NCI-H2227 (cell line): ENCODE measurements around the gene C4orf17.
"Not testable (repeated sequence)": the region's sequence is repeated elsewhere in the genome, so short reads cannot be mapped to it uniquely, and the experiment has no call there.

Source experiments
- DNase-seq: peaks from one replicate; lab custom pipeline; 2025; ENCODE audit not compliant: unreplicated experiment; lab: John Stamatoyannopoulos, UW

The C4orf17 gene

DNA sequence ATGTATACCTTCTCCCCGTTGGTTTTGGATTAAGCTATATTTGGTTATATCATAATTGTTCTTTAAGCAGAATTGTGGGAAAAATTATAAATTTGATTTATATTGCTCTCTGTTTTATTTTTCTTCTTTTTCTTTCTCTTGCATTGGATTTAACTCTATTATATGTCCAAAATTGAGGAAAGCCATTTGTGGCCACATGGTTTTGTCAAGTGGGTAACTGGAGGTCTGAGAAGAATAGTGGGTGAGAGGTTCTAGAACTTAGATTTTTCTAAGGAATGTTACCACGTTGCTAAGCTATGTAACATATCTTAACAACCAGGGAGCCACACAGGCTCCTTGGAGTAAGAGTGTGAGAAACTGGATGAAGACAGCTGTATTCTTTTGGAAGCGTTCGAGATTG, at the start of gene C4orf17:
TSS of gene C4orf17 (plus strand) at position 301 of the 400 bp plus-strand sequence. CDS start 2,061 bp downstream, outside the sequence.
- DNase-seq, result no peak

DNA sequence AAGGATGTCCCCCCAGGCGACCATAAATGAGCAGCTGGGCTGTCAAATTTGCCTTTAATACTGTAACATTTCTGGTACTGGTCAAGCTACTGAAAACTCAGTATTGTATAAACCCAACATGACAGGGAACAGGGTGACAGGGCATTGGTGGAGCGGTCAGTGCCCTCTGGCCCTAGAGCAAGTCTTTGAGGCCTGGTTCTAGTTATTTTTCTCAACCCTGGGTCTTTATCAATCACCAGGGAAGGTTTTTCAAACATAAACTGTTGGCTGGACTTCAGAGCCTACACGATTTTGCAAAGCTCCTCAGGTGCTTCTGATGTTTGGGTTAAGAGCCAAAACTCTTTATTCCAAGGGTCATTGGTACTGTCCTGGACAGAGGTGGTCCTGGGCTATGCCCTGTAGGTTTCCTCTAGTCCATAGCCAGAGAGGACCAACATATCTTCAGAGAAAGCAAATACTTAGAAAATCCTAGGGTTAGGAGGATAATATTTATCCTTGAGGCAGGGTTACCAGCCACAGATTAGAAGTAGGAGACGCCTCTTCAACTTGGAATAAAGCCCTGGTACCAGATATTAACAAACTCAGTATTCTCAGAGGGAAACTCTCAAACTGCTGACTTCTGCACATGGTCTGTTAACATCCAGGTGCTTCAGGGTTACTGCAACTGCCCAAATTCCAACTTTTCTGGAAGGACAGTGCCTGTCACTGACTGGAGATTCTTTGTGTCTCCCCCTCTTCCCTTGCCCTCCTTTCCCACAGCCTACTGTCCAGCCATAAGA, 49.0 kb upstream of the C4orf17 start:
- no peak for DNase-seq

GRCh38 chr4:99462875-99463464, 47.9 kb upstream of the C4orf17 start:
- DNase-seq, result peak; percentile 68

GRCh38 chr4:99463566-99463965, 47.3 kb upstream of the C4orf17 start:
- no peak for DNase-seq

GRCh38 chr4:99467887-99468286, 42.9 kb upstream of the C4orf17 start:
- DNase-seq, result no peak

DNA sequence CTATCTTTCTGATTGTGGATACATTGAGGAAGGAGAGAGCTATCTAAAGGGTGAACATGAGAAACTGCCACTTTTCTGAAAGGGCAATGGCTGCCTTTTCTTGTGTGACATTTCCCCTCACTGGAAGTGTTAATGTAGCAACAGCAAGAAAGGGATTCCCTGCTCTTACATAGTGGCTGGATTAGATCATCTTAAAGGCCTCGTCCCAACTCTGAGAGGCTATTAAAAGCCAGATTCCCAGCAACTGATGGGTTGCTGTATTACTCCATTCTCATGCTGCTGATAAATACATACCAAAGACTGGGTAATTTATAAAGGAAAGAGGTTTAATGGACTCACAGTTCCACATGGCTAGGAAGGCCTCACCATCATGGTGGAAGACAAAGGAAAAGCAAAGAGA, 41.9 kb upstream of the C4orf17 start:
- no peak for DNase-seq

- DNase-seq, result no peak
These were observed 39.5 kb upstream of the C4orf17 start for GRCh38 chr4:99471349-99471748.

GRCh38 chr4:99471896-99472295, 38.9 kb upstream of the C4orf17 start:
- no peak for DNase-seq

GRCh38 chr4:99473131-99473530, 37.7 kb upstream of the C4orf17 start:
- no peak for DNase-seq

GRCh38 chr4:99483636-99484035, 27.2 kb upstream of the C4orf17 start:
- no peak for DNase-seq

DNA sequence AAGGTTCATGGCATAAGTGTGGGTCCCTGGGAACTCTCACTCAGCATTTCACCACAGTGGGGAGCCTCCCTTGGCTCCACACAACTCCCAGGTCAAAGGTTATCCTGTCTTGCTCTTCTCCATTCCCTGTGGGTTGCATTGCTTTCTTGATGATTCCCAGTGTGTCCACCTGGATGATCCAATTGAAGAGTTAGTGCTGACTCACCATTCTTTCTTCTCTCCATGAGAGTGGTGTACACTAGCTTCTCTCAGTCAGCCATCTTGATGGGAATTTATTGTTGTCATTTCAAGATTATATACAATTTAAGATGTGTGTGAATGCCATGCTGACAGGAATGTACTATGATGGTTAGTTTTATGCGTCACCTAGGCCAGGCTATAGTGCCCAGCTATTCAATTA, 25.6 kb upstream of the C4orf17 start:
- DNase-seq, result no peak

DNA sequence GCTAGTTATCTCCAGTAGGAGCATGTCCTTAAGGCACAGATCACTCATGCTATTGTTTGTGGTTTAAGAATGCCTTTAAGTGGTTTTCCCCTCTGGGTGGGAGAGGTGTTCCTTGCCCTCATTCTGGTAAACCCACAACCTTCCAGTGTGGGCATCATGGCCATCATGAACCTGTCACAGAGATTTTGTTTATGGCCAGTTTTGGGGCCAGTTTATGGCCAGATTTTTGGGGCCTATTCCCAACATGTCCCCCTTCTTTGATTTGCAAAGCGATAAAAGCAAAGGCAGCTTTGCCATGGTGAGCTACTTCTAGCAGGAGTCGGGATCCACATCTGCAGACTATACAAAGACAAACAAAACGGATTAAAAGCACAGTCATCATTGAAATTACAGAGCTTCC, 24.2 kb upstream of the C4orf17 start:
- not testable (repeated sequence) for DNase-seq

GRCh38 chr4:99490286-99490685, 20.5 kb upstream of the C4orf17 start:
- DNase-seq, result no peak

DNA sequence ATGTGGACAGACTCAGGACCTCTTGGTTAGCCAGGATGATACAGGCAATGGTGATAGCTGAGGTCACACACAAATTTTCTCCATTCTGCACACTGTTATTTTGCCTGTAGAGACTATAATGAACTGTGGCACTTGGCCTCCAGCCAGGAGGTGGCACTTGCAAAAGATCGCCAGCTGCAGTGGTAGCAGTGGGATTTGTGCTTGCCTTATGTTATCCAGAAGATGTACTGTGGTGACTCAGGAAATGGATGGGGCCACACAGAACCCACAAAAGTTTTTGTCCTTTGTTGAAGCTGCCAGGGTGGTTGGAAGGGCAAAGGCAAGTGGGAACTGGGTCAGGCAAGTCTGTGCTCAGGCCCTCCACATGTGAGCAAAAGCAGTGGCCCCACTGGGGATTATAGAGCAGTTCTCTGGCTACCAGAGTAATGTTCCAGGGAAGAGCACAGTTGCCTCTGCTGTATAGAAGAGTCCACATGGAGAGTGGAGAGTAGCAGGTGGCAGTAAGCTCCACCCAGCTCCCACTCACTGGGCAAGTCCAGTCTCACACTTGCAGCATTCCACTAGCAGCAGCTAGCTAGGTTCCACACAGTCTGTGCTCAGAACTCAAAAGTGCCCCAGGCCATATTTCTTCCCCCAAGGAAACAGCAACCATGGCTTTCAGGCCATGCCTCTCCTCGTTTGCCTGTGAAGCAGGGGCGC, 5.9 kb upstream of the C4orf17 start:
- no peak for DNase-seq

DNA sequence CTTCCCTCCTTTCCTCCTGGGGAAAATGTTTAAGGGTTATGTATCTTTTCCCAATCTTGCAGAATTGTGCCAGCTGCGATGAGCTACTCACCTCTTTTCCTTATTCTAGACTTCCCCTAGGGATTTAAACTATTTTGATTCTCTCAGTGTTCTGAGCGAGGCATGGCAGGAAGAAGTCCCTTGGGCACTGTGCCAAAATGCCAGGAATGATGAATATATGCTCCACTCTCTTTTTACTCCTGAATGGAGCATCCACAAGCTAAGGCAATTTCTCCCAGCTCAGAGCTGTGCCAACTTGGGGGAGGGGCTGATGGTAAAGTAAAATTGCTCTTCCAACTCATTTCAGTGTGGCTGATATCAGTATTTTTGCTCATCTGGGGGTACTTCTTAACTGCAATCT, 4.0 kb upstream of the C4orf17 start:
- no peak for DNase-seq

DNA sequence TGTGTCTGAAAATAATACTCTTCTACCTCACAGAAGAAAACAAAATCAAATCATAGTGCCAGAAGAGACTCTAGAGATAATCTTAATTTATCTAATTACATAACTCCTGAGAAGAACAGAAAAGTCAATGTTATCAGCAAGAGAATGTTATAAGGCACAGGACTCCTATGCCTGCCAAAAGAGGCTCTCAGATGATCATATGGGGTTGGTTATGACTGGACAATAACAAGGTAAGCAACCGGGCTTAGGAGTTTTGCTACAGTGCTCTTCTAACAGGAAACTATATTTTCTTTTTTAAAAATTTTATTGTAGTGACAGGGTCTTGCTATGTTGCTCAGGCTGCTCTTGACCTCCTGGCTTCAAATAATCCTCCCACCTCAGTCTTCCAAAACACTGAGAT, 3.5 kb upstream of the C4orf17 start:
- DNase-seq, result no peak

DNA sequence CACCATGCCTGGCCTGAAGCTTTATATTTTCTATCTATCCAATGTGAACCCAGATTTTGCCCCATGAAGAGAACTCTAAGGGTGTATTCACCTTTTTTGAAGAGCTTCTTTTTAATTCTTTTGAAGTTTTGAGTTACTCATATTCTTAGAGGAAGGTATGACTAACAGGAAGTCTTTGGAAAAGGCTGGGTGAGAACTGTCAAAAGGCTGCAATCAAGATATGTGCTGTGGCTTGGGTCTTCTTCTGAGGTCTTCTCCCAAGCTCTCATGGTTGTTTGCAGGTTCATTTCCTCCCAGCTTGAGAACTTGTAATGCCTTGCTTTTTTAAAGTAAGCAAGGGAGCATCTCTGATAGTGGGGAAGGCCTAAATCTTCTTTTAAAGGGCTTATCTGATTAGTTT, 3.1 kb upstream of the C4orf17 start:
- DNase-seq, result no peak

- DNase-seq, result no peak
These were observed 7.9 kb downstream of the C4orf17 start for GRCh38 chr4:99518601-99519295.

DNA sequence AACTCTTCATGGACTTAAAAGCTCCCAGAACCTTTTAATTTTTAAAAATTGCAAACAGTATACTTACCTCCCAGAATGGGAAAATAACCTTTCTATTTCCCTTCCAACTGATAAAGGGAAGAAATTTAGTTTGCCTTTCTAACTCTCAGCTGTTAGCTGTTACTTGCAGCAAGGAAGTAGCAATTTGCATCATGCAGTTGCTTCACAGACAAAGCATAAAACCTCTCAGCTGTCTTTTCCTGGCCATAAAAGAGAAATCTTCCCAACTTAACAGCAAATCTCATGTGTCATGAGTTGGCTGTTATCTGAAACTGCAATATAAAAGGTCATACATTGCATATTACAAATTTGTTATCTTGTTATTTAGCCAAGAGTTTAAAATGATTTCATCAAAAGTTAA, 18.4 kb downstream of the C4orf17 start:
- no peak for DNase-seq

DNA sequence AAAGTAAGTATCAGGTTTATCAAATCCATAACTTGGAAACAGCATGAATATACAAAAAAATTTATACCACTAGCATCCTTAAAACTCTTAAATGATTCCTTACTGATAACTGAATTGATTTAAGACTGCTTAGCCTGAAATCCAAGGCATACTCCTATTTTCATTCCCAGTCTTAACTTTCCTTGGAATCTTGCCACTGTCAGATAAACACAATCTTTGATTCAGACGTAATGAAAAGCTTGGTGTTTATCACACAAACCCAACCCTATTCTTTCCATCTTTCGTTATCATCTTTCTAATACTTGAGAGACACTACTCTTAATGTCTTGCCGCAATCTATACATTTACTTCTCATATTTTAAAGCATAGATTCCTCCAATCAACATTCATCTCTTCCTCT, 19.1 kb downstream of the C4orf17 start:
- DNase-seq, result no peak

DNA sequence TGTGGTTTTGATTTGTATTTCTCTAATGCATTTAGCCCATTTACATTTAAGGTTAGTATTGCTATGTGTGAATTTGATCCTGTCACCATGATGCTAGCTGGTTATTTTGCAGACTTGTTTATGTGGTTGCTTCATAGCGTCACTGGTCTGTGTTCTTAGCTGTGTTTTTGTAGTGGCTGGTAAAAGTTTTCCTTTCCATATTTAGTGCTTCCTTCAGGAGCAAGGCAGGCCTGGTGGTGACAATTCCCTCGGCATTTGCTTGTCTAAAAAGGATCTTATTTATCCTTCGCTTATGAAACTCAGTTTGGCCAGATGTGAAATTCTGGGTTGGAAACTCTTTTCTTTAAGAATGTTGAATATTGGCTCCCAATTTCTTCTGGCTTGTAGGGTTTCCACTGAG, 23.9 kb downstream of the C4orf17 start:
- DNase-seq, result not testable (repeated sequence)

GRCh38 chr4:99536271-99536670, 25.4 kb downstream of the C4orf17 start:
- no peak for DNase-seq
